GM20000 (cell line): ENCODE measurements around the gene CNOT10.

Experiments used
- DNase-seq: peaks from one replicate; pipeline ENCODE4 v3.0.0; 2012; ENCODE audit warnings: low spot score
- CTCF ChIP-seq: IDR thresholded peaks from 2 replicates; pipeline ENCODE4 v1.5.1; 2012; ENCODE audit warnings: mild to moderate bottlenecking, control low read depth; ENCODE audit errors: extremely low read depth, missing control alignments

CNOT10 gene

GRCh38 chr3:32819551-32820348 is 134.8 kb downstream of the CNOT10 start:
- no peak for TF ChIP-seq CTCF
- DNase-seq = no peak

- no peak for TF ChIP-seq CTCF
- DNase-seq = no peak
These were observed 135.4 kb downstream of the CNOT10 start for GRCh38 chr3:32820430-32820829.

GRCh38 chr3:32820971-32821685 is 136.1 kb downstream of the CNOT10 start:
- no peak for DNase-seq
- TF ChIP-seq CTCF = no peak

GRCh38 chr3:32821686-32822296 is 136.8 kb downstream of the CNOT10 start:
- no peak for DNase-seq
- TF ChIP-seq CTCF = no peak

GRCh38 chr3:32822609-32823498 is 137.9 kb downstream of the CNOT10 start:
- no peak for TF ChIP-seq CTCF
- no peak for DNase-seq
